Thoracic aorta (tissue), 2 donors: ENCODE data around the gene INSRR. TPM values are rescaled to one million over a fixed set of nuclear protein-coding genes. Genes with fewer than 3 reads are reported as not detected.

ENCODE experiments used
- ATAC-seq: fragments of 150-250 bp; one replicate; pipeline ENCODE4 v1.8.0; 2017; ENCODE audit warnings: low read depth; ENCODE audit not compliant: insufficient number of reproducible peaks, low FRiP score
- DNase-seq: peaks from one replicate; pipeline ENCODE4 v3.0.0-alpha.2; 2020; ENCODE audit warnings: low spot score
- H3K27ac ChIP-seq, 2 donors: fragments of 200-600 bp; sonication (generic); 1 replicate in 1 of 2; 2 replicates in 1 of 2; pipeline ENCODE4 v1.5.1; 2016; ENCODE audit warnings: mild to moderate bottlenecking in 2 of 2, moderate library complexity in 2 of 2
- H3K27me3 ChIP-seq: fragments of 200-600 bp; sonication (generic); replicated peaks from 2 replicates; pipeline ENCODE4 v1.6.0; 2016; ENCODE audit warnings: mild to moderate bottlenecking; ENCODE audit not compliant: insufficient read depth
- H3K36me3 ChIP-seq: fragments of 200-600 bp; sonication (generic); one replicate; pipeline ENCODE4 v1.5.1; 2016
- H3K4me1 ChIP-seq, 2 donors: fragments of 200-600 bp; sonication (generic); 1 replicate in 1 of 2; 2 replicates in 1 of 2; pipeline versions ENCODE4 v1.5.1 to v1.6.0; 2016; ENCODE audit warnings: low read depth in 2 of 2, mild to moderate bottlenecking in 1 of 2; ENCODE audit not compliant: control insufficient read depth in 1 of 2
- H3K4me3 ChIP-seq: fragments of 200-600 bp; sonication (generic); 2 replicates; pipeline ENCODE4 v1.5.1; 2016; ENCODE audit warnings: mild to moderate bottlenecking
- H3K9me3 ChIP-seq: fragments of 200-600 bp; sonication (generic); 2 replicates; pipeline ENCODE4 v1.5.1; 2016
- total RNA-seq, 2 donors: library from RNA; depleted of rRNA; stranded (reverse); fragments of >200 nt; gene quantifications; one replicate each; pipeline versions ENCODE4 v1.1.0 to v1.2.3, GENCODE V29; 2016
- TF ChIP-seq, protein P1 (sequence below): fragments of 200-600 bp; sonication (generic); IDR thresholded peaks from one replicate; pipeline ENCODE4 v1.5.1; 2019; ENCODE audit warnings: antibody characterized with exemption

Gene INSRR
- total RNA-seq, 2 donors from 2014 or later: not detected

DNA sequence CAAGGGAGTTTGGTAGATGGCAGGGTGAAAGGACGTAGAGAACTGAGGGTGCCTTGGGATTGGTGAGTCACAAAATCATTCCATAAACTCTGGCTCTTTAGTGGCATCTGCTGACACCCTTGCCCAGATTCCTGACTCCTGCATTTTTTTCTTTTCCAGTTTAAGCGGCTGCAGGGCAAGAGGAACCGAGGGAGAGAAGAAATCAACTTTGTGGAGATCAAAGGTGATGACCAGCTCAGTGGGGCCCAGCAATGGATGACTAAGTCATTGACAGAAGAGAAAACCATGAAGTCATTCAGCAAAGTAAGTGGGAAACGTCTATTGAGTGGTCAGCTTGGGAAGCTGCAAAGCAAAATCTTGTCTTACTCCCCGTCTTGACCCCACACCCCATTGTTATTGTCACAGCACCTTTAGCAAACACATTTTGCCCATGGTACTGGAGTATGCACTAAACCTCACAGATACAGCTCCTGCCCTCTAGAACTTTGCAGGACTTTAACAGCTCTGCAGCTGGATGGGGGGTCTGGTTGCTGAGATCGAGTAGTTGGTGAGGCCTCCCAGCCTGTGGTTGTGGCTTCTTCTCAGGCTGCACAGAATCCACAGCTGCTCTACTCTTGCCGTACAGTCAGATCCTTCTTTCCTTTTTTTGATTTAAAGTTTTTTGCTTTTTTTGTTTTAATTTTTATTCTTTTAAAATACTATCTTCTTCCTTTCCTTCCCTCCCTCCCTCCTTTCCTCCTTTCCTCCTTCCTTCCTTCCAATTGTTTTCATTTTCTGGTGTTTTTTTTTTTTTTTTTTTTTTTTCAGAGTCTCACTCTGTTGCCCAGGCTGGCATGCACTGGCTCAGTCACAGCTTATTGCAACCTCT lies 64.2 kb downstream of the INSRR start:
- ATAC-seq (no peak), DNase-seq (no peak)
- H3K4me1 ChIP-seq: no peaks in the 10 kb centered on the region
- H3K4me3 ChIP-seq: no peak overlapping the region
- H3K27ac ChIP-seq: no peak overlapping the region
- H3K36me3 ChIP-seq: peaks cover 69% of the 10 kb centered on the region
- H3K27me3 ChIP-seq: no peaks in the 10 kb centered on the region
- TF ChIP-seq, protein P1, sequence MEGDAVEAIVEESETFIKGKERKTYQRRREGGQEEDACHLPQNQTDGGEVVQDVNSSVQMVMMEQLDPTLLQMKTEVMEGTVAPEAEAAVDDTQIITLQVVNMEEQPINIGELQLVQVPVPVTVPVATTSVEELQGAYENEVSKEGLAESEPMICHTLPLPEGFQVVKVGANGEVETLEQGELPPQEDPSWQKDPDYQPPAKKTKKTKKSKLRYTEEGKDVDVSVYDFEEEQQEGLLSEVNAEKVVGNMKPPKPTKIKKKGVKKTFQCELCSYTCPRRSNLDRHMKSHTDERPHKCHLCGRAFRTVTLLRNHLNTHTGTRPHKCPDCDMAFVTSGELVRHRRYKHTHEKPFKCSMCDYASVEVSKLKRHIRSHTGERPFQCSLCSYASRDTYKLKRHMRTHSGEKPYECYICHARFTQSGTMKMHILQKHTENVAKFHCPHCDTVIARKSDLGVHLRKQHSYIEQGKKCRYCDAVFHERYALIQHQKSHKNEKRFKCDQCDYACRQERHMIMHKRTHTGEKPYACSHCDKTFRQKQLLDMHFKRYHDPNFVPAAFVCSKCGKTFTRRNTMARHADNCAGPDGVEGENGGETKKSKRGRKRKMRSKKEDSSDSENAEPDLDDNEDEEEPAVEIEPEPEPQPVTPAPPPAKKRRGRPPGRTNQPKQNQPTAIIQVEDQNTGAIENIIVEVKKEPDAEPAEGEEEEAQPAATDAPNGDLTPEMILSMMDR: no peak
- no peaks in the 10 kb centered on the region for H3K9me3 ChIP-seq

Other genes starting within 250 kb of the INSRR start
- 1 to 10 TPM in 1 of 2 donors, not detected in 1; 1.2 TPM for gene HAPLN2, start 239.7 kb downstream of the INSRR start, total RNA-seq
- gene BCAN, start 217.0 kb downstream of the INSRR start, total RNA-seq: under 1 TPM; 0.54 to 0.99 TPM
- 10 to 100 TPM; 30.6 to 30.9 TPM for gene NES, start 181.7 kb downstream of the INSRR start, total RNA-seq
- 1 to 10 TPM; 1.3 to 7.0 TPM for gene CRABP2, start 153.5 kb downstream of the INSRR start, total RNA-seq
- gene METTL25B, start 130.6 kb downstream of the INSRR start, total RNA-seq: 10 to 100 TPM; 15.2 to 17.9 TPM
- 10 to 100 TPM; 15.0 to 19.8 TPM for gene ISG20L2, start 130.4 kb downstream of the INSRR start, total RNA-seq
- gene MRPL24, start 118.0 kb downstream of the INSRR start, total RNA-seq: 10 to 100 TPM; 22.6 to 35.6 TPM
- 100 to 1,000 TPM in 1 of 2 donors, 10 to 100 TPM in 1; 93.5 to 118 TPM for gene HDGF, start 107.4 kb downstream of the INSRR start, total RNA-seq
- 10 to 100 TPM; 22.9 to 34.5 TPM for gene PRCC, start 91.6 kb downstream of the INSRR start, total RNA-seq
- 1 to 10 TPM in 1 of 2 donors, under 1 TPM in 1; 0.81 to 1.1 TPM for gene SH2D2A, start 42.3 kb downstream of the INSRR start, total RNA-seq
- gene NTRK1, start 1.7 kb upstream of the INSRR start, total RNA-seq: under 1 TPM; 0.42 to 0.81 TPM
- 10 to 100 TPM; 31.0 to 34.9 TPM for gene PEAR1, start 34.6 kb upstream of the INSRR start, total RNA-seq
- not detected for gene LRRC71, start 61.5 kb upstream of the INSRR start, total RNA-seq
- gene ARHGEF11, start 186.6 kb upstream of the INSRR start, total RNA-seq: 10 to 100 TPM; 40.3 to 40.6 TPM
- gene ETV3L, start 240.7 kb upstream of the INSRR start, total RNA-seq: not detected